ENCODE measurements around the gene SPNS2. TPM values are rescaled to one million over a fixed set of nuclear protein-coding genes. Genes with fewer than 3 reads are reported as not detected.

The SPNS2 gene
- total RNA-seq (under 1 TPM; 0.11 to 0.12 TPM), polyA plus RNA-seq (under 1 TPM; 0.24 to 0.29 TPM)

GRCh38 chr17:4498461-4499397 is at the start of gene SPNS2:
Gene SPNS2 (plus strand): TSS chr17:4498881. CDS start chr17:4499048, 167 bp downstream.
- peaks cover 12 to 25% (median 16%) of the 10 kb centered on the region in 4 donors for H3K4me1 Mint-ChIP-seq
- H3K27ac Mint-ChIP-seq = peak within 1 kb of the TSS in 3 of 7 donors; percentile 23 to 84 (median 76)
- CTCF ChIA-PET (ENCODE audit: partially characterized antibody) = interaction anchor here (0.5 to 1.5 kb wide), 5 partner anchors 11 to 600 kb away, joined by 3 to 4 read pairs (median 3); no protein-coding TSS in a partner anchor
- POLR2A ChIA-PET (ENCODE audit: partially characterized antibody) = interaction anchor here (0.9 to 3.0 kb wide), 4 partner anchors 11 to 65 kb away, joined by 3 to 17 read pairs (median 4); partner anchors contain the start of gene SPNS3
- peak within 1 kb of the TSS in 1 of 2 donors; percentile 35 for H3K4me3 ChIP-seq (ENCODE audit: low read length in 2 of 2)
- no peaks in the 10 kb centered on the region for H3K9me3 Mint-ChIP-seq
- peaks cover 30% of the 10 kb centered on the region for H3K27me3 ChIP-seq (ENCODE audit: insufficient read depth, low read length)
- intact Hi-C loops (cut with micrococcal nuclease) = no loop called here
- H3K4me3 Mint-ChIP-seq = peak within 1 kb of the TSS; percentile 83 to 93 (median 86)
- peak; percentile 44 to 69 (median 62) for DNase-seq
- H3K4me1 ChIP-seq (ENCODE audit: insufficient read depth, low read length) = peaks cover 23% of the 10 kb centered on the region
- no peaks in the 10 kb centered on the region for H3K36me3 Mint-ChIP-seq
- no peaks in the 10 kb centered on the region for H3K9me3 ChIP-seq (ENCODE audit: control insufficient read depth in 1 of 2, low read length in 2 of 2)
- H3K27me3 Mint-ChIP-seq = peaks cover 16 to 22% of the 10 kb centered on the region in 2 donors
- H3K36me3 ChIP-seq (ENCODE audit: insufficient read depth, low read length) = no peaks in the 10 kb centered on the region
- no peak within 1 kb of the TSS for H3K27ac ChIP-seq (ENCODE audit: low read depth, low read length)

GRCh38 chr17:4449736-4450135 is 48.9 kb upstream of the SPNS2 start:
- no peaks in the 10 kb centered on the region for H3K36me3 Mint-ChIP-seq
- intact Hi-C loops (cut with micrococcal nuclease) = no loop called here
- H3K36me3 ChIP-seq (ENCODE audit: insufficient read depth, low read length) = no peaks in the 10 kb centered on the region
- ChIA-PET CTCF (ENCODE audit: partially characterized antibody) (interaction anchor here (1.5 kb wide), 1 partner anchor 34 kb away, joined by 3 read pairs; no protein-coding TSS in a partner anchor), POLR2A (ENCODE audit: partially characterized antibody) (no interaction called here)
- no peak for DNase-seq
- no peaks in the 10 kb centered on the region for H3K4me1 Mint-ChIP-seq
- no peak overlapping the region for H3K27ac ChIP-seq (ENCODE audit: low read depth, low read length)
- H3K4me3 Mint-ChIP-seq = no peak overlapping the region
- no peaks in the 10 kb centered on the region for H3K4me1 ChIP-seq (ENCODE audit: insufficient read depth, low read length)
- H3K9me3 Mint-ChIP-seq = peaks cover 0 to 2% (median 0%) of the 10 kb centered on the region in 8 donors
- H3K27me3 Mint-ChIP-seq = no peaks in the 10 kb centered on the region
- peak overlapping the region in 1 of 7 donors; percentile 36 for H3K27ac Mint-ChIP-seq
- H3K4me3 ChIP-seq (ENCODE audit: low read length in 2 of 2) = no peak overlapping the region
- no peaks in the 10 kb centered on the region for H3K9me3 ChIP-seq (ENCODE audit: control insufficient read depth in 1 of 2, low read length in 2 of 2)
- H3K27me3 ChIP-seq (ENCODE audit: insufficient read depth, low read length) = no peaks in the 10 kb centered on the region

GRCh38 chr17:4450710-4451316 is 47.9 kb upstream of the SPNS2 start:
- Histone ChIP-seq H3K36me3 (ENCODE audit: insufficient read depth, low read length) (no peaks in the 10 kb centered on the region), H3K27me3 (ENCODE audit: insufficient read depth, low read length) (no peaks in the 10 kb centered on the region), H3K4me3 (ENCODE audit: low read length in 2 of 2) (no peak overlapping the region), H3K27ac (ENCODE audit: low read depth, low read length) (no peak overlapping the region), H3K9me3 (ENCODE audit: control insufficient read depth in 1 of 2, low read length in 2 of 2) (no peaks in the 10 kb centered on the region), H3K4me1 (ENCODE audit: insufficient read depth, low read length) (no peaks in the 10 kb centered on the region)
- no peaks in the 10 kb centered on the region for H3K27me3 Mint-ChIP-seq
- no peaks in the 10 kb centered on the region for H3K36me3 Mint-ChIP-seq
- no peaks in the 10 kb centered on the region for H3K4me1 Mint-ChIP-seq
- intact Hi-C loops (cut with micrococcal nuclease) = no loop called here
- no peak overlapping the region for H3K4me3 Mint-ChIP-seq
- no peak overlapping the region for H3K27ac Mint-ChIP-seq
- no peak for DNase-seq
- CTCF ChIA-PET (ENCODE audit: partially characterized antibody) = interaction anchor here (1.0 to 1.4 kb wide), 2 partner anchors 34 to 251 kb away, joined by 3 to 4 read pairs; no protein-coding TSS in a partner anchor
- H3K9me3 Mint-ChIP-seq = peaks cover 0 to 1% (median 0%) of the 10 kb centered on the region in 8 donors
- POLR2A ChIA-PET (ENCODE audit: partially characterized antibody) = interaction anchor here (0.5 kb wide), 1 partner anchor 155 kb away, joined by 3 read pairs; no protein-coding TSS in a partner anchor

GRCh38 chr17:4453812-4454591 is 44.7 kb upstream of the SPNS2 start:
- H3K27me3 Mint-ChIP-seq = peaks cover 0 to 1% of the 10 kb centered on the region in 2 donors
- no peaks in the 10 kb centered on the region for H3K4me1 Mint-ChIP-seq
- Histone ChIP-seq H3K36me3 (ENCODE audit: insufficient read depth, low read length) (no peaks in the 10 kb centered on the region), H3K4me3 (ENCODE audit: low read length in 2 of 2) (no peak overlapping the region), H3K9me3 (ENCODE audit: control insufficient read depth in 1 of 2, low read length in 2 of 2) (no peaks in the 10 kb centered on the region), H3K27me3 (ENCODE audit: insufficient read depth, low read length) (no peaks in the 10 kb centered on the region), H3K27ac (ENCODE audit: low read depth, low read length) (no peak overlapping the region), H3K4me1 (ENCODE audit: insufficient read depth, low read length) (no peaks in the 10 kb centered on the region)
- H3K4me3 Mint-ChIP-seq = no peak overlapping the region
- intact Hi-C loops (cut with micrococcal nuclease) = no loop called here
- DNase-seq = no peak
- CTCF ChIA-PET (ENCODE audit: partially characterized antibody) = no interaction called here
- POLR2A ChIA-PET (ENCODE audit: partially characterized antibody) = no interaction called here
- H3K27ac Mint-ChIP-seq = no peak overlapping the region
- no peaks in the 10 kb centered on the region for H3K9me3 Mint-ChIP-seq
- H3K36me3 Mint-ChIP-seq = no peaks in the 10 kb centered on the region

GRCh38 chr17:4460661-4461060 is 38.0 kb upstream of the SPNS2 start:
- Mint-ChIP-seq H3K4me1 (no peaks in the 10 kb centered on the region), H3K9me3 (peaks cover 3 to 22% (median 13%) of the 10 kb centered on the region in 8 donors), H3K27ac (no peak overlapping the region), H3K4me3 (no peak overlapping the region), H3K27me3 (peaks cover 0 to 3% of the 10 kb centered on the region in 2 donors), H3K36me3 (peaks cover 0 to 10% of the 10 kb centered on the region in 2 donors)
- Histone ChIP-seq H3K9me3 (ENCODE audit: control insufficient read depth in 1 of 2, low read length in 2 of 2) (no peaks in the 10 kb centered on the region), H3K27ac (ENCODE audit: low read depth, low read length) (no peak overlapping the region), H3K4me3 (ENCODE audit: low read length in 2 of 2) (no peak overlapping the region), H3K36me3 (ENCODE audit: insufficient read depth, low read length) (no peaks in the 10 kb centered on the region), H3K4me1 (ENCODE audit: insufficient read depth, low read length) (no peaks in the 10 kb centered on the region), H3K27me3 (ENCODE audit: insufficient read depth, low read length) (no peaks in the 10 kb centered on the region)
- ChIA-PET POLR2A (ENCODE audit: partially characterized antibody) (no interaction called here), CTCF (ENCODE audit: partially characterized antibody) (no interaction called here)
- intact Hi-C loops (cut with micrococcal nuclease) = no loop called here
- DNase-seq = no peak

- ChIA-PET POLR2A (ENCODE audit: partially characterized antibody) (no interaction called here), CTCF (ENCODE audit: partially characterized antibody) (no interaction called here)
- Histone ChIP-seq H3K36me3 (ENCODE audit: insufficient read depth, low read length) (no peaks in the 10 kb centered on the region), H3K27ac (ENCODE audit: low read depth, low read length) (no peak overlapping the region), H3K4me3 (ENCODE audit: low read length in 2 of 2) (no peak overlapping the region), H3K27me3 (ENCODE audit: insufficient read depth, low read length) (no peaks in the 10 kb centered on the region), H3K4me1 (ENCODE audit: insufficient read depth, low read length) (no peaks in the 10 kb centered on the region), H3K9me3 (ENCODE audit: control insufficient read depth in 1 of 2, low read length in 2 of 2) (no peaks in the 10 kb centered on the region)
- H3K4me1 Mint-ChIP-seq = peaks cover 0 to 1% (median 0%) of the 10 kb centered on the region in 4 donors
- peaks cover 0 to 10% of the 10 kb centered on the region in 2 donors for H3K36me3 Mint-ChIP-seq
- intact Hi-C loops (cut with micrococcal nuclease) = no loop called here
- peaks cover 3 to 22% (median 13%) of the 10 kb centered on the region in 8 donors for H3K9me3 Mint-ChIP-seq
- no peak overlapping the region for H3K27ac Mint-ChIP-seq
- no peak overlapping the region for H3K4me3 Mint-ChIP-seq
- peaks cover 0 to 3% of the 10 kb centered on the region in 2 donors for H3K27me3 Mint-ChIP-seq
- no peak for DNase-seq
Observed at GRCh38 chr17:4463818-4464476, 34.7 kb upstream of the SPNS2 start.

Data from CD4-positive, alpha-beta memory T cell (primary cell).